H7 (cell line): Measurements from ENCODE around the gene MCAM. TPM values are rescaled to one million over a fixed set of nuclear protein-coding genes. Genes with fewer than 3 reads are reported as not detected.

Source experiments
- DNase-seq: peaks from one replicate; pipeline ENCODE4 v3.0.0; 2012
- H3K27me3 ChIP-seq: 2 replicates; pipeline ENCODE4 v1.6.0; 2011; ENCODE audit warnings: mild to moderate bottlenecking, low read length; ENCODE audit not compliant: control insufficient read depth, insufficient read depth
- H3K36me3 ChIP-seq: replicated peaks from 2 replicates; pipeline ENCODE4 v1.5.1; 2011; ENCODE audit warnings: low read length; ENCODE audit not compliant: control insufficient read depth, insufficient read depth
- H3K4me3 ChIP-seq: 2 replicates; pipeline ENCODE4 v1.5.1; 2011; ENCODE audit warnings: low read depth, mild to moderate bottlenecking, control low read depth, low read length, moderate library complexity; ENCODE audit not compliant: insufficient read depth
- total RNA-seq: library from RNA; depleted of rRNA; stranded (reverse); fragments of >200 nt; shearing (Covaris generic); gene quantifications from 2 replicates; pipeline ENCODE4 v1.2.3, GENCODE V29; 2014

Gene MCAM
- total RNA-seq, 1 experiment from 2014 or later = 59.3 TPM

GRCh38 chr11:119323532-119324033 is 6.7 kb upstream of the MCAM start:
- DNase-seq = peak; percentile 85
- no peaks in the 10 kb centered on the region for H3K36me3 ChIP-seq
- H3K4me3 ChIP-seq = no peak overlapping the region
- H3K27me3 ChIP-seq = no peaks in the 10 kb centered on the region

- no peak overlapping the region for H3K4me3 ChIP-seq
Observed at GRCh38 chr11:119322921-119323531, 6.1 kb upstream of the MCAM start.

GRCh38 chr11:119322360-119322739 is 5.4 kb upstream of the MCAM start:
- H3K27me3 ChIP-seq = no peaks in the 10 kb centered on the region
- H3K36me3 ChIP-seq = no peaks in the 10 kb centered on the region
- DNase-seq = peak; percentile 46
- no peak overlapping the region for H3K4me3 ChIP-seq

More at GRCh38 chr11:119322921-119323531, 6.1 kb upstream of the MCAM start:
- DNase-seq = no peak
- Histone ChIP-seq H3K36me3 (no peaks in the 10 kb centered on the region), H3K27me3 (no peaks in the 10 kb centered on the region)

GRCh38 chr11:119320776-119321524 is 4.0 kb upstream of the MCAM start:
- peak; percentile 92 for DNase-seq

GRCh38 chr11:119320240-119320775 is 3.4 kb upstream of the MCAM start:
- DNase-seq = peak; percentile 85
- H3K36me3 ChIP-seq = no peaks in the 10 kb centered on the region
- peaks cover 13% of the 10 kb centered on the region for H3K27me3 ChIP-seq
- H3K4me3 ChIP-seq = peak overlapping the region; percentile 52

More at GRCh38 chr11:119320776-119321524, 4.0 kb upstream of the MCAM start:
- H3K27me3 ChIP-seq = peaks cover 8% of the 10 kb centered on the region
- peak overlapping the region; percentile 52 for H3K4me3 ChIP-seq
- H3K36me3 ChIP-seq = no peaks in the 10 kb centered on the region

- H3K27me3 ChIP-seq = peaks cover 13% of the 10 kb centered on the region
- no peak overlapping the region for H3K4me3 ChIP-seq
- no peak for DNase-seq
- no peaks in the 10 kb centered on the region for H3K36me3 ChIP-seq
Observed at GRCh38 chr11:119319700-119320239, 2.8 kb upstream of the MCAM start.

- H3K4me3 ChIP-seq = no peak overlapping the region
- DNase-seq = peak; percentile 37
- H3K27me3 ChIP-seq = peaks cover 13% of the 10 kb centered on the region
- no peaks in the 10 kb centered on the region; the same call in 1 of the 2 replicates for H3K36me3 ChIP-seq
Observed at GRCh38 chr11:119319136-119319699, 2.3 kb upstream of the MCAM start.

- DNase-seq = peak; percentile 70
- Histone ChIP-seq H3K27me3 (peaks cover 13% of the 10 kb centered on the region), H3K36me3 (no peaks in the 10 kb centered on the region; the same call in 1 of the 2 replicates), H3K4me3 (no peak overlapping the region)
Observed at GRCh38 chr11:119318240-119319135, 1.6 kb upstream of the MCAM start.

GRCh38 chr11:119317592-119318239 is 786 bp upstream of the MCAM start:
- H3K4me3 ChIP-seq = peak overlapping the region; percentile 42
- H3K27me3 ChIP-seq = peaks cover 13% of the 10 kb centered on the region
- peak; percentile 62 for DNase-seq
- H3K36me3 ChIP-seq = peaks cover 2% of the 10 kb centered on the region; the same call in 1 of the 2 replicates

- Histone ChIP-seq H3K36me3 (peaks cover 4% of the 10 kb centered on the region), H3K4me3 (peak overlapping the region; percentile 75), H3K27me3 (peaks cover 13% of the 10 kb centered on the region)
- DNase-seq = peak; percentile 74
Observed at GRCh38 chr11:119316016-119316728, 758 bp downstream of the MCAM start.

- Histone ChIP-seq H3K36me3 (peaks cover 4% of the 10 kb centered on the region), H3K27me3 (peaks cover 13% of the 10 kb centered on the region), H3K4me3 (peak overlapping the region; percentile 75)
- peak; percentile 93 for DNase-seq
Observed at GRCh38 chr11:119315131-119316015, 1.6 kb downstream of the MCAM start.

GRCh38 chr11:119314726-119315125 is 2.2 kb downstream of the MCAM start:
- no peak overlapping the region; the same call in 1 of the 2 replicates for H3K4me3 ChIP-seq
- H3K36me3 ChIP-seq = peaks cover 4% of the 10 kb centered on the region
- peaks cover 13% of the 10 kb centered on the region for H3K27me3 ChIP-seq
- DNase-seq = no peak
